Measurements from ENCODE around the gene LSM4. TPM values are rescaled to one million over a fixed set of nuclear protein-coding genes. Genes with fewer than 3 reads are reported as not detected.
"Not testable (repeated sequence)": the region's sequence is repeated elsewhere in the genome, so short reads cannot be mapped to it uniquely, and the experiment has no call there.

The LSM4 gene
- total RNA-seq, 1 experiment from 2014 or later = 115 TPM

DNA sequence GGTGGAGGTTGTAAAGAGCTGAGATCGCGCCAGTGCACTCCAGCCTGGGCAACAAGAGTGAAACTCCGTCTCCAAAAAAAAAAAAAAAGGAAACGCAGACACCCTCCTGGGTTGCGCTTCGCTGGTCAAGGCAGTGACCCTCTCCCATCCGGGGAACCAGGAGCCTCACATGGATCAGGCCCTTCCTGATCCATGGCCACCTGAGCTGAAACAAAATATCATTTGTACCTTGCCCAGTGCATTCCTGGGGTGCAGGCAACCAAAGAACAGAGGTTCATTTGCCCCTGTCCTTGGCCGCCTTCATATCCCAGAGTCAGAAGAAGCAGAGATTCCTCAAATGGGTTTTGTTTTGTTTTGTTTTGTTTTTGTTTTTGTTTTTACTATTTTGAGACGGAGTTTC, 8.0 kb upstream of the LSM4 start:
- H3K4me3 Mint-ChIP-seq (ENCODE audit: low read depth, unreplicated experiment) = no peak overlapping the region
- CTCF ChIA-PET = interaction anchor here (0.9 to 2.9 kb wide), 2 partner anchors 26 to 51 kb away, joined by 3 to 31 read pairs; no protein-coding TSS in a partner anchor
- H3K27me3 Mint-ChIP-seq (ENCODE audit: unreplicated experiment) = no peaks in the 10 kb centered on the region
- intact Hi-C loops (cut with micrococcal nuclease; ENCODE audit: unreplicated experiment) = no loop called here
- no peaks in the 10 kb centered on the region for H3K9me3 Mint-ChIP-seq (ENCODE audit: low read depth, unreplicated experiment)
- no peak overlapping the region for H3K27ac Mint-ChIP-seq (ENCODE audit: unreplicated experiment)
- H3K4me1 Mint-ChIP-seq (ENCODE audit: low read depth, unreplicated experiment) = no peaks in the 10 kb centered on the region
- BruUV-seq (replicated peaks) = no TSS peak
- peaks cover 5% of the 10 kb centered on the region for H3K36me3 Mint-ChIP-seq (ENCODE audit: insufficient read depth, unreplicated experiment)
- TF ChIP-seq, protein P1, sequence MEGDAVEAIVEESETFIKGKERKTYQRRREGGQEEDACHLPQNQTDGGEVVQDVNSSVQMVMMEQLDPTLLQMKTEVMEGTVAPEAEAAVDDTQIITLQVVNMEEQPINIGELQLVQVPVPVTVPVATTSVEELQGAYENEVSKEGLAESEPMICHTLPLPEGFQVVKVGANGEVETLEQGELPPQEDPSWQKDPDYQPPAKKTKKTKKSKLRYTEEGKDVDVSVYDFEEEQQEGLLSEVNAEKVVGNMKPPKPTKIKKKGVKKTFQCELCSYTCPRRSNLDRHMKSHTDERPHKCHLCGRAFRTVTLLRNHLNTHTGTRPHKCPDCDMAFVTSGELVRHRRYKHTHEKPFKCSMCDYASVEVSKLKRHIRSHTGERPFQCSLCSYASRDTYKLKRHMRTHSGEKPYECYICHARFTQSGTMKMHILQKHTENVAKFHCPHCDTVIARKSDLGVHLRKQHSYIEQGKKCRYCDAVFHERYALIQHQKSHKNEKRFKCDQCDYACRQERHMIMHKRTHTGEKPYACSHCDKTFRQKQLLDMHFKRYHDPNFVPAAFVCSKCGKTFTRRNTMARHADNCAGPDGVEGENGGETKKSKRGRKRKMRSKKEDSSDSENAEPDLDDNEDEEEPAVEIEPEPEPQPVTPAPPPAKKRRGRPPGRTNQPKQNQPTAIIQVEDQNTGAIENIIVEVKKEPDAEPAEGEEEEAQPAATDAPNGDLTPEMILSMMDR (IDR thresholded peaks at IDR 0.05; ENCODE audit: unreplicated experiment) = no peak
- no peak for DNase-seq

DNA sequence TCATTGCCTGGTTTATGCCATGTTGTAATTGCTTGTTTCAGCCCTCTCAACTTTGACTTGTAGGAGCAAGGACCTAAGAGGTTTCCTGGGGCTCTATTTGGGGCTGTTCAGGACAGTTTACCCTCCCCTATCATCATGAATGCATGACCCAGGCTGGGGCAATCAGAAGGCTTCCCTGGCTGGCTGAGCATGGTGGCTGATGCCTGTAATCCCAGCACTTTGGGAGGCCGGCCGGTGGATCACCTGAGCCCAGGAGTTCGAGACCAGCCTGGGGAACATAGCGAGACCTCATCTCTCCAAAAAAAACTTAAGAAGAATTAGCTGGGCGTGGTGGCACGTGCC, 6.1 kb upstream of the LSM4 start:
- Mint-ChIP-seq H3K27ac (ENCODE audit: unreplicated experiment) (no peak overlapping the region), H3K27me3 (ENCODE audit: unreplicated experiment) (no peaks in the 10 kb centered on the region), H3K4me1 (ENCODE audit: low read depth, unreplicated experiment) (peaks cover 1% of the 10 kb centered on the region), H3K4me3 (ENCODE audit: low read depth, unreplicated experiment) (peak overlapping the region; percentile 39), H3K9me3 (ENCODE audit: low read depth, unreplicated experiment) (no peaks in the 10 kb centered on the region), H3K36me3 (ENCODE audit: insufficient read depth, unreplicated experiment) (peaks cover 5% of the 10 kb centered on the region)
- intact Hi-C loops (cut with micrococcal nuclease; ENCODE audit: unreplicated experiment) = no loop called here
- CTCF ChIA-PET = interaction anchor here (0.6 to 2.9 kb wide), 9 partner anchors 10 to 120 kb away, joined by 3 to 31 read pairs (median 4); a partner anchor contains a TSS
- DNase-seq = no peak
- TF ChIP-seq, protein P1 (IDR thresholded peaks at IDR 0.05; ENCODE audit: unreplicated experiment) = no peak
- no TSS peak for BruUV-seq (replicated peaks)

DNA sequence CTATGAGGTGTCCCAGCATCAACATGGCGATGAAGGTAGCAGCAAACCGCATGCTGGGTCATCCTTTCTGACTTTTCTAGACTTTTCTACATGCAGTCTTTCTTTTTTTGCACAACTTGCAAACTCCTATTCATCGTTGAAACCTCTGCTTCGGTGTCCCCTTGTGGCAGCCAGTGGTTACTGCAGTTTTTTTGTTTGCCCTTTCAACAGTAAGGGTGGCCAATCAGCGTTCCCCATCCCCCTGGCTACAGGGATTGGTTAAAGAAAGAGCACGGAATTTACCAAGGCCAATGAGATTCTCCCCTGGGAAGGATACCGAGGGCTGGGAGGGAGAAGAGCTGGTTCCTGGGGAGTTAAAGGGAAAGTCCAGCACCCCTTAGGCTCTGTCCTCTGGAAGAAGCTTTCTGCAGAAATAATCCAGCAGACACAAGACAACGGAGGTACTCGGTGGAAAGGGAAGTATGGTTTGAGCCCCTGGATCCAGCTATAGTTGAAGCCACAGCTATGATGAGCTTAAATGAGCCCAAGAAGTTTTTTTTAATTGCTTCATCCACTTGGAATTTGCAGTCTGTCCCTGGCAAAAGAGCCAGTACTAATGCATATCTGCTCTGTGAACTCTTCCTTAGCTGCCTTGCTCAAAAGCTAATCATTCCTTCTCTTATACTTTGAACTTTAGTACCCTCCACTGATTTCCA, 5.6 kb upstream of the LSM4 start:
- peaks cover 5% of the 10 kb centered on the region for H3K36me3 Mint-ChIP-seq (ENCODE audit: insufficient read depth, unreplicated experiment)
- no peaks in the 10 kb centered on the region for H3K27me3 Mint-ChIP-seq (ENCODE audit: unreplicated experiment)
- H3K4me1 Mint-ChIP-seq (ENCODE audit: low read depth, unreplicated experiment) = peaks cover 6% of the 10 kb centered on the region
- peak overlapping the region; percentile 39 for H3K4me3 Mint-ChIP-seq (ENCODE audit: low read depth, unreplicated experiment)
- peak overlapping the region; percentile 76 for H3K27ac Mint-ChIP-seq (ENCODE audit: unreplicated experiment)
- peak; percentile 79 for DNase-seq
- no peaks in the 10 kb centered on the region for H3K9me3 Mint-ChIP-seq (ENCODE audit: low read depth, unreplicated experiment)
- no TSS peak for BruUV-seq (replicated peaks)
- TF ChIP-seq, protein P1 (IDR thresholded peaks at IDR 0.05; ENCODE audit: unreplicated experiment) = peak; percentile 45
- CTCF ChIA-PET = interaction anchor here (0.6 to 2.9 kb wide), 9 partner anchors 11 to 120 kb away, joined by 3 to 31 read pairs (median 4); a partner anchor contains a TSS
- intact Hi-C loops (cut with micrococcal nuclease; ENCODE audit: unreplicated experiment) = no loop called here

DNA sequence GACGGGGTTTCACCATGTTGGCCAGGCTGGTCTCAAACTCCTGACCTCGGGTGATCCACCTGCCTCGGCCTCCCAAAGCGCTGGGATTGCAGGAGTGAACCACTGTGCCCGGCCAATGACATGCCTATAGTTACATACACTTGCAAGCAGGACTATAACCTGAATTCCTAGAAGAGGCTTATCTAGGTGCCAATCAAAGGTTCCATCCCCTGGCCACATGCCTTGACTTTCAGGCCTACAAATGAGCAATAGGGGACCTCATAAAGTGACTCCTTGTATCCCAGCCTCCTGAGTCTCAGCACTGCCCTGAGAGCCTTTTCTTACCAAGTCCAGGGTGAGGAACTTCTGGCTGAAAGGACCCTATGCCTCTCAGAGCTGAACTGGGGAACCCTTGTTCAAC, 3.9 kb upstream of the LSM4 start:
- CTCF ChIA-PET = interaction anchor here (1.3 kb wide), 1 partner anchor 47 kb away, joined by 4 read pairs; no protein-coding TSS in a partner anchor
- TF ChIP-seq, protein P1 (IDR thresholded peaks at IDR 0.05; ENCODE audit: unreplicated experiment) = no peak
- Mint-ChIP-seq H3K36me3 (ENCODE audit: insufficient read depth, unreplicated experiment) (peaks cover 20% of the 10 kb centered on the region), H3K9me3 (ENCODE audit: low read depth, unreplicated experiment) (no peaks in the 10 kb centered on the region), H3K4me1 (ENCODE audit: low read depth, unreplicated experiment) (peaks cover 19% of the 10 kb centered on the region), H3K27ac (ENCODE audit: unreplicated experiment) (no peak overlapping the region), H3K27me3 (ENCODE audit: unreplicated experiment) (no peaks in the 10 kb centered on the region), H3K4me3 (ENCODE audit: low read depth, unreplicated experiment) (no peak overlapping the region)
- intact Hi-C loops (cut with micrococcal nuclease; ENCODE audit: unreplicated experiment) = no loop called here
- no TSS peak for BruUV-seq (replicated peaks)
- no peak for DNase-seq

DNA sequence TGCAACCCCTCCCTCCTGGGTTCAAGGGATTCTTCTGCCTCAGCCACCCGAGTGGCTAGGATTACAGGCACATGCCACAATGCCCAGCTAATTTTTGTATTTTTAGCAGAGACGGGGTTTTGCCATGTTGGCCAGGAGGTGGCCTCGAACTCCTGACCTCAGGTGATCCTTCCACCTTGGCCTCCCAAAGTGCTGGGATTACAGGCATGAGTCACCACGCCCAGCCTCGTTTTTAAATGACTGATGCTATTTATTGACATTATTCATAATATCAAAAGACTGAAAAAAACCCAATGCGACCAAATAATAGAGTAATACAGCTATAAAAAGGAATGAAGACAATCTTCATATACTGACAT, 1.5 kb upstream of the LSM4 start:
- CTCF ChIA-PET; H3K27me3 Mint-ChIP-seq (ENCODE audit: unreplicated experiment); DNase-seq; H3K4me3 Mint-ChIP-seq (ENCODE audit: low read depth, unreplicated experiment); H3K9me3 Mint-ChIP-seq (ENCODE audit: low read depth, unreplicated experiment); H3K27ac Mint-ChIP-seq (ENCODE audit: unreplicated experiment); intact Hi-C loops (cut with micrococcal nuclease; ENCODE audit: unreplicated experiment); BruUV-seq (replicated peaks): not testable (repeated sequence)
- Mint-ChIP-seq H3K36me3 (ENCODE audit: insufficient read depth, unreplicated experiment) (peaks cover 23% of the 10 kb centered on the region), H3K4me1 (ENCODE audit: low read depth, unreplicated experiment) (peaks cover 31% of the 10 kb centered on the region)
